GM12874 (cell line): ENCODE measurements around the gene SNRNP70.

Experiments
- CTCF ChIP-seq: IDR thresholded peaks from 2 replicates; pipeline ENCODE4 v1.5.1; 2011; ENCODE audit warnings: low read depth, mild to moderate bottlenecking, control low read depth, low read length, moderate library complexity; ENCODE audit not compliant: insufficient read depth

SNRNP70 gene

GRCh38 chr19:49140951-49141350 is 55.7 kb downstream of the SNRNP70 start:
- no peak for TF ChIP-seq CTCF

- no peak for TF ChIP-seq CTCF
Observed at GRCh38 chr19:49141352-49141751, 56.1 kb downstream of the SNRNP70 start.

GRCh38 chr19:49142866-49143335 is 57.6 kb downstream of the SNRNP70 start:
- no peak for TF ChIP-seq CTCF

- peak; percentile 92 for TF ChIP-seq CTCF
Observed at GRCh38 chr19:49145573-49146407, 60.5 kb downstream of the SNRNP70 start.

GRCh38 chr19:49148044-49148682 is 62.9 kb downstream of the SNRNP70 start:
- TF ChIP-seq CTCF = no peak

GRCh38 chr19:49148784-49149651 is 63.8 kb downstream of the SNRNP70 start:
- no peak for TF ChIP-seq CTCF

- TF ChIP-seq CTCF = no peak
Observed at GRCh38 chr19:49149652-49150105, 64.4 kb downstream of the SNRNP70 start.
